Endothelial cell of hepatic sinusoid (primary cell): ENCODE results near the gene ERP27.

ENCODE experiments used
- in situ Hi-C: cut with HindIII; loops from 2 replicates; pipeline ENCODE4 v1.10.0; 2017; ENCODE audit warnings: low sequenced_read_pairs

ERP27 gene

DNA sequence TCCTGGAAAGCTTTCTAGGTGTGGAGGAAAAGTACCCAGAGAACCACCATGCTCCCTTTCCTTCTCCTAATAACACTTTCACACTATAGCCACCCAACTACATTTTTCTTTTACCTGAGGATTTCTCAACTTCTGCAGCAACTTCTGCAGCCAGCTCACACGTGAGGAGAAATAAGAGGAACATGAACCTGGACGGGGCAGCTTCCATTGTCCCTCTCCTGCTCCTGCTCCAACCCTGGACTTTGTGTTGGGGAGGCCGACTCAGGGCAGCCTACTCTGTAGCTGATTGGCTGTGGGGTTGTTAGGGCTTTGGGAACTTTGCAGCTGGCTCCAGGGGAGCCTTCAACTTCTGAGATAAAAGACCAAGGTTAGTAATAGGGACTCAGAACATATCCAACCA is at the start of gene ERP27:
Gene ERP27 (minus strand): TSS at position 237 of the 400 bp plus-strand sequence. CDS start 29 bp downstream, at position 208.
- in situ Hi-C loops = no loop called here

DNA sequence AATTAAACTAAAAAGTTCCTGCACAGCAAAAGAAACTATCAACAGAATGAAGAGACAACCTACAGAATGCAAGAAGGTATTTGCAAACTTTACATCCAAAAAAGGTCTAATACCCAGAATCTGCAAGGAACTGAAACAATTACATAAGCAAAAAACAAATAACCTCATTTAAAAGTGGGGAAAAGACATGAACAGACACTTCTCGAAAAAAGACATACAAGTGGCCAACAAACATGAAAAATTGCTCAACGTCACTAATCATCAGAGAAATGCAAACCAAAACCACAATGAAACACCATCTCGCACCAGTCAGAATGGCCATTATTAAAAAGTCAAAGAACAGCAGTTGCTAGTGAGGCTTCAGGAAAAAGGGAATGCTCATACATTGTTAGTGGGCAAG is 49.7 kb upstream of the ERP27 start:
- in situ Hi-C loops = no loop called here

DNA sequence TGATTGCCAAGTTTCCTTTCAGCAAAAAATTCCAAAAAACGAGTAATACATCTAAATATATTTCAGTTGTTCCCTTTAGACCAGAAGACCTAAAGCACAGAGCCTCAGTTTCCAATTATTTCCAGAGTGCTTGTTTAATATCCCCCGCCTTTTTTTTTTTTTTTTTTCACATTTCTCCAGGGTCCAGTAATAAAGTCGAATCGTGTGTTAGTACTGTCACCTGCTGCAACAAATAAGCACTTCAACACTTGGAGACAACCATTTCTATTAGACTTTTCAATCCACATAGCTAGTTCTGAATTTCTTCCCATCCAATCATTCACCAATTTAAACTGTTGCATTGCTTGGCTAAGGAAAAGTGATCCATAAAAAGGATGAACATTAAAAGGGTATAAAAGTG is 48.1 kb upstream of the ERP27 start:
- in situ Hi-C loops = no loop called here

DNA sequence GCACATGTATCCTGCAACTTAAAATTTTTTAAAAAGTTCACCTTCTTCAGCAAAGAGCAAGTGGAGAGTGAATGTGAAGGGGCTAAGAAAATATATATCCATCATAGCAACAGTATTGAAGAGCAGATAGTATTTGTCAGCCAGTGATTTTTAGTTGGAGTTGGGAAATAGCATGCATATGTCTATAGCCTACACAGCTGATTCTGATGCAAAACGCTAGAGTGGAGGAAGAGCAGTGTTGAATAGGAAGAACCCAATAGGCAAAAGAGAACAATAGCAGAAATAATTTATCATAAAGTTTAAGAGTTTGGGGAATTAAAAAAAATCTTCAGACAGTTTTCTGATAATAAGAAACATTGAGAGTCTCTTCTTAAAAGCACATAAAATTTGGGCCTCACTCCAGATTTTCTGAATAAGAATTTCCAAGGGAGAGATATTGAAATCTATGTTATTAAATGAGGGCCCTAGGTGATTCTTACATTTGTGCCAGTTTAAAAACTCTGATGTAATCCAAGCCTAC is 46.5 kb upstream of the ERP27 start:
- in situ Hi-C loops = no loop called here

DNA sequence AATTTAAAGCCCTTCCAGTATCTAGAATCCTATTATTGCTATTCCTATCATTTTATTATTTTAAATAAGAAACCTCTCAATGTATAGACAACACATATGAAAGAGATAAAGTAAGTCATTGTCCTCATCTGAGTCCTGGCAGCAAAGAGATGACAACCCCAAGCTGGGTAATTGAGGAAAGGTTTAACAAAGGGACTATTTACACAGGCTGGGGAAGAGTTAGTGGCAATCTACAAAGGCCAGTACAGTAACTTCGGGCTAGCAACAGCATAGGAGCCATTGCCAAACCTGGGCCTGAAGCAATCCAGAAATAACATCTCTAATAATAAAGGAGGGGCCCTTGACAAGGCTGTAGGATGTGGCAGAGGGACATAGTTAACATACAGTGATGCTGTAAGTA is 45.7 kb upstream of the ERP27 start:
- in situ Hi-C loops = no loop called here

DNA sequence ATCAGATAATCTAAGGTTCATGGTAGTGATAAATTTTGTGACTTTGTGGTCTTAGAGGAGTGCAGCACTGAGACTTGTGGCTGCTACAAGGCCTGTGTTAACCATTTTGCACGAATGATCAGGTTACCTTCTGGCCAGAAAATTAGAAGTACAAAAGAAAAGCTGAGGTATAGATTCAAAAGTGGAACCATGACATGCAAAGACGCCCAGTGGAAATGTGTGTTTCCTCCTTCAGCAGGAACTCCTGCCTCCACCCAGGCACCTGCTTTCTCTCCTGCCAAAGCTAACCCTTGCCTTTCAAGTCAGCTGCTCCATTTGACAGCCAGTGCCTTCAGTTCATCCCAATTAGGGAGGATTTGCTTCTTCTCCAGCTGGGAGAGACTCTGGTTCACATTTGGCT is 44.7 kb upstream of the ERP27 start:
- in situ Hi-C loops = no loop called here

DNA sequence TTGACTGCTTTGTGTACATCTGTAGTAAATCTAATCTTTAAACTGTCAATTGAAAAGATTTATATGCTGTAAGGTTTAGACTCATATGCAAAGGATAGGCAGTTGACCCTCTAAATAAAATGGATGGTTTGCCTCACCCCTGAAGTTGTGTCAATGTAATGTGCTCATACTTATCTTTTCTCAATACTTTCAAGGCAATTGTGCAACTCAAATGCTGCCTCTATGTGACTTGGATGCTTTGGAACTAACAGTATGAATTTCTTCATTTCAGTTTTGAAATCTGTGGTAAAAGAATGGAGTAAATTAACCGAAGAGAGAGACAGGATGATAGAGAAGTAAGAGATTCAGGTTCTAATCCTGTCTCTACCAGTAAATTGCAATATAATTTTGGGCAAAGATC is 44.2 kb upstream of the ERP27 start:
- in situ Hi-C loops = no loop called here

DNA sequence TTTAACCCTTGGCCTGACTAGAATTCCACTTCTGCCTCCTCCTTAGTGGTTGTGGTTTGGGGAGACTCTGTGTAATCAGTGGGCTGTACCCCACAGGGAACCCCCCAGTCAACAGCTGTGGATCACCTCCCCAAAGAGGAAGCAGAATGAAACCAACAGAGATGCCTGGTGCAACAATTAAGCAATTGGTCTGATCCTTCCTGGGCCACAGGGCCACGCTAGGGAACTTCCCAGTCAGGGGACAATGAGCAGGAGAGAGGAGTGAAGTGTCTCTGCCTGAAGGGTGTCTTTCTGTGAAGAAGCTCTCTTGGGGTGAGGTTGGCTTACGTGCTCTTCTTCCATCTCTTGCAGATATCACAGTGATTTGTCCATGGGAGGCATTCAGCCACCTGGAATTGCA is 42.7 kb upstream of the ERP27 start:
- in situ Hi-C loops = no loop called here

DNA sequence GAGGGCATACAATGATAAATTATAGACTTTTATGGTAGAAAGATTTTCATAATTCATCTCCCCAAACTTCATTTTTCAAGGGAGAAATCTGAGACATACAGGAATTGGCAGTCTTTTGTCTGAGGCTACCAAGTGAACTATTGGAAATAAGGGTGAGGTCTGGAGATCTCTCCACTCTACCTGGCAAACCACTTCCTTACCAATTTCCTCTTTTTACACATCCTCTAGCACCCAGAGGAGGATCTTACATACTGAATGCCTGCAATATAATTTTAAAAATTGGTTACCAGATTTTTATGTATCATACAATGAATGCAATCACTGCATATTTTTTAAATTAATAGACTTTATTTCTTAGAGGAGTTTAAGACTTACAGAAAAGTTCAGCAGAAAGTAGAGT is 41.1 kb upstream of the ERP27 start:
- in situ Hi-C loops = no loop called here

DNA sequence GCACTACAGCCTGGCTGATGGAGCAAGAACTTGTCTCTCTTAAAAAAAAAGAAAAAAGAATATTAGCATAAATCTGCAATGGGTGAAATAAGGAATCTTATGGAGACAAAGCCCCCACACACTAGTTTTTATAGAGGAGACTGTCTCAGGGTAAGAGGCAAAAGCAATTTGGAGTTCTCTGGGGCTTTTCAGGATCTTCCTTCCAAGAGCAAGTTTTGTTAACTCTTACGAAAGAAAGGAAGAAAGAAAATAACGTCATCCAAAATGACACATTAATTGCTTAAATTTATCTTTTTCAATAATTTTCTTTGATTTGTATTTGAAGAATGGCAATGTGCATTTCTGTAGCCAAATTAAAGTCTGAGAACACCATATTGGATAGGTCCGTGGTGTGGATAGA is 38.3 kb upstream of the ERP27 start:
- in situ Hi-C loops = no loop called here

DNA sequence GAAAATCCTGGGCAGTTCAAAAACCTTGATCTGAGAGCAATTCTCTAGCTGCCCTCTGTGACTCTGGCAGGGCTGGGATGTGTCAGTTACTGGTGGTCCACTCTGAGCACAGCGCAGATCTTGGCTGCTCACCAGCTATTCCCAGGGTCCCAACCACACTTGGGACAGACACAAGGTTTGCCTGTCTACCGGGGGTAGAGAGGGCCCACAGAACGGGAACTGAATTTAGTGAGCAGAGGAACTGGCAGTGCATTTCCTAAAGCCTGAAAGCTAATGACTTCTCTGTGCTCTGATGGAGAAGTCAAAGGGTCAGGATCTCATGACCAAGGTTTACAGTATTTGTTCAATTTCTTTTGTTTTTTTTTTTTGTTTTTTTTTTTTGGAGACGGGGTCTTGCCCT is 37.1 kb upstream of the ERP27 start:
- in situ Hi-C loops = no loop called here

DNA sequence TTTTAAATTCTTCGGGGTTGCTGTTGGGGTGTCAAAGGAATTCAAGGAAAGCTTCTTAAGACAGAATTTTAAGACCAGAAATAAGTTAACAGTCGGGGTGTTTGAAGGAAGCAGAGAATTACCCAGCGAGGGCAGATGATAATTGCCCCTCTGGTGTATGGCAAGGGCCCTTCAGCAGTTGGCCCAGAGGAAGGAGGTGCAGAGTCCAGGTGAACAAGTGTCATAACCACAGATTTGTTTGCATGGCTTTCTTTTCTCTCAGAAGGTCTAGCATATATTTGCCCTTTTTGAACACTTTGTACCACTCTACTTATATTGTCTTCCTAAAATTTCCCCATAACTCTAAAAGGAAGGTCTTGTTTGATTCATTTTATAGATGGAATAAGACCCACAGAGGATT is 36.3 kb upstream of the ERP27 start:
- in situ Hi-C loops = no loop called here

DNA sequence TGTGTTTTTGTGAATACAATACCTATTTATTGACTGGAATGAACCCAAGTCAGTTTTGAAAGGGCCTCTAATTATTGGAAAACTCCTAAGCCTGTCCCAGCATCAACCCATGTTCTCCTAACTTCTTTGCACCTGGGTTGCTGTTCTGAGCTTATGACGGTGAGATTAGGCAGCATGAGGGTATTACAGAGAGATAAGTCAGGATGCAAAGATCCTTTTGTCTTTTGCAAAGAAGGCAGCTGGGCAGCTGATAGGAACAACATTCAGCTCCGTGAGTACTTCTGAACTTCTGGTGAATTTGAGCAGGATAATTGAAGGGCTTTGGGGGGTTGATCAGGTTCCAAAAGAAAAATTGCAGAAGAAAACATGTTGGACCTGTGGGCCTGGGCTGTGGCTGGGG is 34.5 kb upstream of the ERP27 start, which contains the start of gene PDE6H:
Gene PDE6H (plus strand): TSS at position 227 of the 400 bp plus-strand sequence. CDS start 4,971 bp downstream, outside the sequence.
- in situ Hi-C loops = no loop called here

DNA sequence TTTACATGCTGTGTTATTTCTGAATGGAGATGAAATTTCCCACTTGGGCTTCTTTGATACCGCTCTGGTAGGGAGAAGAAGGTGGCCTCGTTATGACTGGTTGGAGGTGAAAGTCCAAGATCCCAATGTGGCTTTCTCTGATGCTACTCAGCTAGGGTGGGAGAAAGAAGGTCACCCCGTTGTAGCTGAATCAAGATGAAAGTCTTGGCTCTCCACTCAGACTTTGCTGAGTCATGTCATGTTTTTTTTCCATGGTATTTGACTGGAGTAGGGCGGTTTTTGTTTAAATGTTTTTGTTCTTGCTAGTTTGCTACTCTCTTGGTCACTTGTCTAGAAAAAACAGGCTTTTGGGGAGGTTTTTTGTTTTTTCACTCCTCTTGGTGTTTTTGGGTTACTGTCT is 32.1 kb upstream of the ERP27 start:
- in situ Hi-C loops = no loop called here

DNA sequence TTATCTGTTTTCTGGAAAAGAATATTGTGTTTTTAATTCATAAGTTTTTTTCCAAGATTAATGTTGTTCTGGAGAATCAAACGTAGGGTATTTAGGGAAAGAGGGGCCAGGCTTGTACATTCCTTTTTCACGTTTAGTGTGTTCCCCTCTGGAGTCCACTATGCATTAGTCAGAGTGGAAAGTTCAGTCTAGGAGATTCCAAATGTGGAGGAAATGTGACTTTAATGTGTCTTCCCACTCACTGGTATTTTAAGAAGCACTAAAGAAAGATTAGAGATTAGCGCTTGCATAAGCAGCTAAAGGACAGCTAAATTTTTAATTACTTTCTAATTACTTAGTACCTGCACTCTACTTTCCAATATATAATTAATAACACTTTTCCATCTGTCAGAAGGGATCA is 30.1 kb upstream of the ERP27 start:
- in situ Hi-C loops = no loop called here

DNA sequence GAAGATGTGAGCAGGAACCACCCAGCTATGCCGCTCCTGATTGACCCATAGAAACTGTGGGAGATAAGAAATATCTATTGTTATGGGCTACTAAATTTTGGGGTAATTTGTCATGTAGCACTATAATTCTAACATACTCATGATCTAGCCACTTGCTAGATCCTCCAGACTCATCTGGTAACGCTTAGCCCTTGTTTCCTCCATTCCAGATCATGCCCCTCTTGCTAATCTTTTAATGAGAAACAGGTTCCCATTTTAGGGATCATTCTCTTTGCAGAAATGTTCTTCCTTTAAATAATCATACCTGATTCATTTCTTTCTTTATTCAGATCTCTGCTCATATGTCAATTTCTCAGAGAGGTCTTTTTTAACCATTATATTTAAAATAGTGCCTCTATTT is 26.9 kb upstream of the ERP27 start:
- in situ Hi-C loops = no loop called here

DNA sequence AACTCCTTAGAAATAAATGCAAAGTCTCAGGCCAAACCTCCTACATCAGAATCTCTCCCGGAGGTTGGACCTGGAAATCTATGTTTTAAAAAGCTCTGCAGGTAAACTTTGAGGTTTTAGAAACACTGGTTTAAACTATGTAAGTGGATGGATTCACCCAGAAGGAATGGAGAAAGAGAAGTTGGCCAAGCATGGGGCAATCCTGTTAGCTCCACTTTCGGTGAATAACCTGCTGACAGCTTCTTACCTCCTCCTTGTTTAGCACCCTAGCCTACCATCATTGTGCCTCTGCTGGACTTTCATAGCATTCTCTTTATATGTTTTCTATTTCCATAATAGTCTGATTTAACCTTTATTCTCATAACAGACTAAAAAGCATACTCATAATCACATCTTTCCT is 26.1 kb upstream of the ERP27 start:
- in situ Hi-C loops = no loop called here

DNA sequence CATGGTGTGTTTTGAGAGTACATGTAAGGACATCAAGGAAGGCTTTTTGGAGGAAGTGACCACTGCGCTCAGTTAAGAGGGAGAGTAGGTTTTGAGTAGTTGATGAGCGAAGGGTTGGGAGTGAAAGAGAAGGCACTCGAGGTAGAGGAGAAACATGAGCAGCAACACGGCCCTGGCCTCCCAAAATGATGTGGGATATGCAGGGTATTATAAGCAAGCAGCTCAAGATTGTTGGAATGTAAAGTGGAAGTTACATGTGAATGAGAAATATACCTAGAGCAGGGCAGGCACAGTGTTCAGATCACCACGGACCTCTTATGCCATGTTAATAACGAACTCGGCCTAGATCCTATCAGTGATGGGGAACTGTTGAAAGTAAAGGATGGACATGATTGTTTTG is 25.2 kb upstream of the ERP27 start:
- in situ Hi-C loops = no loop called here

DNA sequence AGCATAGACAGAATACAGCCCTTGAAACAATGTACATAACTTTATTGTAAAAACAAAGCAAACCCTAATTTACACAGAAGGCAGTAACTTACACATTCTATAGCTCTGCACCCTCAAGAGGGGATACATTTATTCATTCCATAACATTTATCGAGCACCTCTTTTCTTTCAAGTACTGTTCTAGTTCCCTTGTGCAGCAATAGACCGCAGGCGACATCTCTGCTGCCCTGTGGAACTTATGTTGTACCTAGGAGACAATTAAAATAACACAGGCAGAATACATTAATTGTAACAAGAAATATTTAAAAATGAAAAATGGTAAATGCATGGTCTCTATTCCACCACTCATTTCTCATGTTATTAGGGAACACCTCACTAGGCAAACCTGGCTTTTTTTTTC is 24.5 kb upstream of the ERP27 start:
- in situ Hi-C loops = no loop called here

DNA sequence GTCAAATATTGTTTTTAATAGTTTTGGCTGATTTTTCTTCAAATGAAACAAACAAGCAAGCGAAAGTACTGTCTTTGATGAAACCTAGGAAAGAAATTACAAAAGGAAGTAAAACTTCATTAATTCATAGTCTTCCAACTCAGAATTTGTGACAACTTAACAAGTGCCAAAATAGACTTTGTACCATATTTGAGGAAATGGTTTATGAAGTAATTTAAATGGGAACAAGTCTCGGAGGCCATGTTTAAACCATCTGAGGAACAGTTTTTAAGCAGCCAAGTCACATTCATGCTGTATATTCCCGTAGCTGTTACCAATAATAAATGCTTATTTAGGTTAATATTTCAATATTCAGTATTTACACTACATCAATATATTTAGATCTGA is 23.8 kb upstream of the ERP27 start:
- in situ Hi-C loops = no loop called here

DNA sequence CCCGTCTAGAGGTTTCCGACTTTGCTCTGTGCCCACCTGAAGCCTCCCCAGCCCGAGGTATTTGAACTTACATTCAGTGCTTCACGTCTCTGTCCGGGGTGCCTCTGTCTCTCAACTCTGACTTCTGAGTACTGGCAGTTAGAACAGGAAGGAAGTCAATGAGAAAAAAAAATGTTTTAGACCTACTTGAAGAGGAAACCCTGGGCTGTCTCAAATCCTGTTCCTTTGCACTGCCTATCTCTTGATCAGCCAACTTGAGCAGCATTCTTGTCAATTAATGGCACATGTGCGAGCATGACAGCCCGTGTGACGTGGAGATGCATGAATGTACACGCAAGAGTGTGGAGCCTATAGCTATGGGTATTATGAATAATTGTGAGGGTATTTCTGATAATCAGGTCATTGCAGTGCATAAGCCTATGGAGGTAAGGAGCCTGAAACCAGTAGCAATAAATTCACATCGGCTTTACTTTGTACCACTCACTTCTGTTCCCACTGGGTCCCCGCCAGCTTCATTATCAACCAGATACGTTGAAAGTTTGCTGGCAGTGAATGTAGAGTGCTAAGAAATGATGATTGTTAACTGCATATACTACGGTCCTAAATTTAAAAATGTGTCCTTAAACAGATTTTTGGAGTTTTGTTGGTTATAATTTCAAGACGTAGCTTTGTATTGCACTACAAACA is 23.3 kb upstream of the ERP27 start, which contains the start of gene ARHGDIB:
Gene ARHGDIB (minus strand): TSS at position 136 of the 687 bp plus-strand sequence. CDS start 10,889 bp downstream, outside the sequence.
- in situ Hi-C loops = no loop called here

DNA sequence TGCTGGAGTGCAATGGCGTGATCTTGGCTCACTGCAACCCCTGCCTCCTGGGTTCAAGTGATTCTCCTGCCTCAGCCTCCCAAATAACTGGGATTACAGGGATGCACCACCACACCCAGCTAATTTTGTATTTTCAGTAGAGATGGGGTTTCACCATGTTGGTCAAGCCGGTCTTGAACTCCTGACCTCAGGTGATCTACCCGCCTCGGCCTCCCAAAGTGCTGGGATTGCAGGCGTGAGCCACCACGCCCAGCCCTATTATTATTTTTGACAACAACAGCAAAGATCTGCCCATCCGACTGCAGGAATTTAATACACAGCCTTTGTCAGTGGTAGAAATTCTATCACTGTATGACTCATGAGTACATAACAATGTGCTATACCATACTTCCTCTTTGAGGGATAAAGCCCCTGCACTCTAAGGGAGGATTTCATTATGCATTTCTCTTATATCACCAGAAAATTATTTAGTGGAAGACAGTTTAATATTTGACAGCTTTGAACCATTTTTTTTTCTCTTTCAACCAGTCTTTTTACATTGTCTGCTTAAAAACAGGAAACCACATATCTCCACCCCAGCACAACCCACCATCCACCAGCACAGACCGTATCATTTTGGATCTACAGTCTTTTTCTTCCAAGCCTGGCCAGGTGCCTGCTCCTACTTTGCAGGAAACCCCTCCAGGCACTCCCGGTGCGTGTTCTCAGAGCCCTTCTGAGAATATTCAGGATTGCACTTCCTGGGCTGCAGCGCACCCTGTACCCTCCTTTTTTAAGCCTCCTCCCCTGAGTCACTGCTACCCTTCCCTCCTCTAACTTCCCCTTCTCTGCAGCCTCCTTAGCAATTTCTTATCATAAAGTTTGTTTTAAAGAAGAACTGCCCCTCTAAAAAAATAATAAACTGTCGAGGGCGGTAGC is 22.5 kb upstream of the ERP27 start:
- in situ Hi-C loops = no loop called here
